Hepatocyte (in vitro differentiated cells): ENCODE measurements around the gene CTSD. TPM values are rescaled to one million over a fixed set of nuclear protein-coding genes. Genes with fewer than 3 reads are reported as not detected.

ENCODE experiments used
- DNase-seq: peaks from one replicate; pipeline ENCODE4 v3.0.0-alpha.2; 2016; ENCODE audit warnings: low spot score
- H2AFZ ChIP-seq: fragments of 200-600 bp; sonication (generic); 2 replicates; pipeline ENCODE4 v1.6.0; 2016; ENCODE audit warnings: antibody characterized with exemption, mild to moderate bottlenecking
- H3K27ac ChIP-seq: fragments of 200-600 bp; sonication (generic); 2 replicates; pipeline ENCODE4 v1.5.1; 2016; ENCODE audit warnings: mild to moderate bottlenecking
- H3K27me3 ChIP-seq: fragments of 200-600 bp; sonication (generic); 2 replicates; pipeline ENCODE4 v1.6.1; 2016
- H3K36me3 ChIP-seq: fragments of 200-600 bp; sonication (generic); replicated peaks from 2 replicates; pipeline ENCODE4 v1.5.1; 2016; ENCODE audit warnings: low read depth; ENCODE audit not compliant: insufficient read depth
- H3K4me1 ChIP-seq: fragments of 200-600 bp; sonication (generic); 2 replicates; pipeline ENCODE4 v1.5.1; 2016; ENCODE audit warnings: mild to moderate bottlenecking, moderate library complexity; ENCODE audit not compliant: insufficient read depth
- H3K4me2 ChIP-seq: fragments of 200-600 bp; sonication (generic); 2 replicates; pipeline ENCODE4 v1.6.0; 2016
- H3K4me3 ChIP-seq: fragments of 200-600 bp; sonication (generic); 2 replicates; pipeline ENCODE4 v1.5.1; 2016; ENCODE audit warnings: mild to moderate bottlenecking
- H3K79me2 ChIP-seq: fragments of 200-600 bp; sonication (generic); 2 replicates; pipeline ENCODE4 v1.6.0; 2017; ENCODE audit warnings: mild to moderate bottlenecking
- H3K9me2 ChIP-seq: fragments of 200-600 bp; sonication (generic); replicated peaks from 2 replicates; pipeline ENCODE4 v1.6.0; 2017; ENCODE audit warnings: mild to moderate bottlenecking; ENCODE audit not compliant: insufficient read depth
- H3K9me3 ChIP-seq: fragments of 200-600 bp; sonication (generic); 2 replicates; pipeline ENCODE4 v1.5.1; 2016; ENCODE audit warnings: low read depth, mild to moderate bottlenecking
- H4K20me1 ChIP-seq: fragments of 200-600 bp; sonication (generic); 2 replicates; pipeline ENCODE4 v1.6.0; 2016; ENCODE audit warnings: mild to moderate bottlenecking; ENCODE audit not compliant: insufficient read depth, poor library complexity, severe bottlenecking
- EZH2 ChIP-seq: fragments of 200-600 bp; sonication (generic); IDR thresholded peaks from 2 replicates; pipeline ENCODE4 v1.6.1; 2016; ENCODE audit warnings: antibody characterized with exemption, mild to moderate bottlenecking, borderline replicate concordance
- EZH2phosphoT487 ChIP-seq: fragments of 200-600 bp; sonication (generic); IDR thresholded peaks from one replicate; pipeline ENCODE4 v1.6.1; 2018; ENCODE audit warnings: antibody characterized with exemption, mild to moderate bottlenecking, low read depth, moderate library complexity; ENCODE audit not compliant: unreplicated experiment, severe bottlenecking
- WGBS: methylation state at CpG from one replicate; pipeline ENCODE4 v1.1.6; 2016; ENCODE audit warnings: low lambda C conversion rate; ENCODE audit errors: missing lambda C conversion rate; 5-methylcytosine and 5-hydroxymethylcytosine counted together
- polyA plus RNA-seq: library from polyadenylated mRNA; unstranded; fragments of >200 nt; fragmentation: Nextera tagmentation; extraction: Ambion mirVana; gene quantifications from 2 replicates; pipeline ENCODE4 v1.2.1, GENCODE V29; 2016
- total RNA-seq: library from RNA; depleted of rRNA; stranded (reverse); fragments of >200 nt; gene quantifications from 2 replicates; pipeline ENCODE4 v1.2.3, GENCODE V29; 2014
- TF ChIP-seq, protein P1 (sequence below): fragments of 200-600 bp; sonication (generic); IDR thresholded peaks from 2 replicates; pipeline ENCODE4 v1.5.1; 2016; ENCODE audit warnings: antibody characterized with exemption, mild to moderate bottlenecking; ENCODE audit not compliant: poor library complexity

CTSD gene
- total and polyA plus RNA-seq, 2 experiments from 2014 or later = 562 to 1,283 TPM

DNA sequence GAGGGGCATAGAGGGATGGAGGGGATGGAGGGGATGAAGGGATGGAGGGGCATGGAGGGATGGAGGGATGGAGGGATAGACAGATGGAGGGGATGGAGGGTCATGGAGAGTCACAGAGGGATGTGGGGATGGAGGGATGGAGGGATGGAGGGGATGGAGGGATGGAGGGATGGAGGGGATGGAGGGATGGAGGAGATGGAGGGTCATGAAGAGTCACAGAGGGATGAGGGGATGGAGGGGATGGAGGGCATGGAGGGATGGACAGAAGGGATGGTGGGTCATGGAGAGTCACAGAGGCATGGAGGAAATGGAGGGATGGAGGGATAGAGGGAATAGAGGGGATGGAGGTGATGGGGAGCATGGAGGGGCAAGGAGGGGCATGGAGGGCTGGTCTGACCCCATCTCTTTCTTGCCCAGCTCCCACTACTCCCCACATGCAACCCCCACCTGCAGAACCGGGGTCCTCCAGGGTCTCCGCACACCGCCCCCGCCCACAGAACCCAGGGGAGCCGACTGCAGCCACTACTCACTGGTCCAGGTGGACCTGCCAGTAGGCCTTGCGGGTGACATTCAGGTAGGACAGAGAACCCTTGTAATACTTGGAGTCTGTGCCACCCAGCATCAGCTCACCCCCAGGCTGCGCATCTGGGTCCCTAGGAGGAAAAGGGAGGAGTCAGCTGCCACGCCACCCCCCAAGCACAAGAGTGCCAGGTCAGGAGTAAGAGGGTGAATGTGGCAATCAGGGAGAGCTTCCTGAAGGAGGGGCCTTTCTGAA lies 9.2 kb downstream of the CTSD start:
- no peak for DNase-seq
- Histone ChIP-seq H3K36me3 (no peaks in the 10 kb centered on the region), H3K4me1 (peaks cover 7% of the 10 kb centered on the region), H3K9me3 (no peaks in the 10 kb centered on the region), H3K4me2 (no peak overlapping the region), H3K27me3 (no peaks in the 10 kb centered on the region), H3K79me2 (no peaks in the 10 kb centered on the region), H3K27ac (no peak overlapping the region), H3K9me2 (no peaks in the 10 kb centered on the region), H2AFZ (no peak overlapping the region), H4K20me1 (no peaks in the 10 kb centered on the region), H3K4me3 (no peak overlapping the region)
- 95% methylated on average over 8 of the region's 8 CpGs for WGBS
- TF ChIP-seq EZH2phosphoT487 (no peak), EZH2 (no peak)
- TF ChIP-seq, protein P1, sequence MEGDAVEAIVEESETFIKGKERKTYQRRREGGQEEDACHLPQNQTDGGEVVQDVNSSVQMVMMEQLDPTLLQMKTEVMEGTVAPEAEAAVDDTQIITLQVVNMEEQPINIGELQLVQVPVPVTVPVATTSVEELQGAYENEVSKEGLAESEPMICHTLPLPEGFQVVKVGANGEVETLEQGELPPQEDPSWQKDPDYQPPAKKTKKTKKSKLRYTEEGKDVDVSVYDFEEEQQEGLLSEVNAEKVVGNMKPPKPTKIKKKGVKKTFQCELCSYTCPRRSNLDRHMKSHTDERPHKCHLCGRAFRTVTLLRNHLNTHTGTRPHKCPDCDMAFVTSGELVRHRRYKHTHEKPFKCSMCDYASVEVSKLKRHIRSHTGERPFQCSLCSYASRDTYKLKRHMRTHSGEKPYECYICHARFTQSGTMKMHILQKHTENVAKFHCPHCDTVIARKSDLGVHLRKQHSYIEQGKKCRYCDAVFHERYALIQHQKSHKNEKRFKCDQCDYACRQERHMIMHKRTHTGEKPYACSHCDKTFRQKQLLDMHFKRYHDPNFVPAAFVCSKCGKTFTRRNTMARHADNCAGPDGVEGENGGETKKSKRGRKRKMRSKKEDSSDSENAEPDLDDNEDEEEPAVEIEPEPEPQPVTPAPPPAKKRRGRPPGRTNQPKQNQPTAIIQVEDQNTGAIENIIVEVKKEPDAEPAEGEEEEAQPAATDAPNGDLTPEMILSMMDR = no peak

DNA sequence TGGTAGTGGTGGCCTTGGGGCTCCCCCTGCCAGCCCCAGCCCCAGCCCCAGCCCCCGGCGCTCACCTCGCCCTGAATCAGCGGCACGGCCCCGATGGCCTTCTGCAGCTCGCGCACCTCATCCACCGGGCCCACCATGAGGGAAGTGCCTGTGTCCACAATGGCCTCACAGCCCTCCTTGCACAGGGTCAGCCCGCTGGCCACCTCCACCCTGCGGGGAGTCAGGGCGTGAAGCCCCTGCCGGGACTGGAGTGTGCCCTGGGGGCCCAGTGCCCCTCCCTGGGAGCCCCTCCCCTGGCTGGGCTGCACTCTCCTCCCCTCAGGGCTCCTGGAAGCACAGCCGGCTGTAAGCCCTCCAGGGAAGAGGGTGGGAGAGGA lies 9.8 kb downstream of the CTSD start:
- Histone ChIP-seq H3K36me3 (no peaks in the 10 kb centered on the region), H3K9me3 (no peaks in the 10 kb centered on the region), H3K27ac (no peak overlapping the region), H3K4me3 (no peak overlapping the region), H3K9me2 (no peaks in the 10 kb centered on the region), H2AFZ (no peak overlapping the region), H3K4me2 (no peak overlapping the region), H4K20me1 (no peaks in the 10 kb centered on the region), H3K4me1 (peaks cover 12% of the 10 kb centered on the region), H3K27me3 (peaks cover 2% of the 10 kb centered on the region), H3K79me2 (no peaks in the 10 kb centered on the region)
- no peak for DNase-seq
- WGBS = 92% methylated on average over 14 of the region's 14 CpGs
- TF ChIP-seq, protein P1 = no peak
- TF ChIP-seq EZH2 (no peak), EZH2phosphoT487 (no peak)

DNA sequence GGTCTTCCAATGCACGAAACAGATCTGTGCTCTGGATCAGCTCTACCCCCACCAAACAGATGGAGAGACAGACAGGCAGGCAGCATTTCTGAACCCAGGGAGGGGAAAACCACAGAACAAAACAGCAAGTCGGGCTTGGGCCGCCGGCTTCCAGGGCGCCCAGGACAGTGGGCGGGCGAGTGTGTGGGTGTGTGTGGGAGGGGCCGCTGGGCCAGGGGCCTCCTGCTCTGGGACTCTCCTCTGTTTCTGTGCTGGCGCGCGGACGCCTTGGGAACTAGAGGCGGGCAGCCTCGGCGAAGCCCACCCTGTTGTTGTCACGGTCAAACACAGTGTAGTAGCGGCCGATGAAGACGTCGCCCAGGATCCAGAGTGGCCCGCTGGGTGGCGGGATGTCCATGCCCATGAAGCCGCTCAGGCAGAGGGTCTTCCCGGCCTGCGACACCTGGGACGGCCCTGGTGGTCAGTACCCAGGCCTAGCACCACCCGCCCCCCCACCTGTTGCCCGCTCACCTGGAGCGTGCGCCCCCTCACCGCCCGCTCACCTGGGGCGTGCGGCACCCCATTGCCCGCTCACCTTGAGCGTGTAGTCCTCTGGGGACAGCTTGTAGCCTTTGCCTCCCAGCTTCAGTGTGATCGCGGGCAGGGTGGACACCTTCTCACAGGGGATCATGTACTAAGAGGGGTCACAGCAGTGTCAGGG lies 10.3 kb downstream of the CTSD start:
- no peak for DNase-seq
- no peaks in the 10 kb centered on the region for H3K9me3 ChIP-seq

More for the DNA sequence above, 10.3 kb downstream of the CTSD start:
- H3K4me2 ChIP-seq = no peak overlapping the region
- H3K4me1 ChIP-seq = peaks cover 16% of the 10 kb centered on the region
- H4K20me1 ChIP-seq = no peaks in the 10 kb centered on the region
- no peaks in the 10 kb centered on the region for H3K36me3 ChIP-seq
- no peak for TF ChIP-seq EZH2phosphoT487
- no peak for TF ChIP-seq EZH2
- TF ChIP-seq, protein P1 = no peak
- no peak overlapping the region for H3K4me3 ChIP-seq
- H3K9me2 ChIP-seq = no peaks in the 10 kb centered on the region
- no peak overlapping the region for H2AFZ ChIP-seq
- 96% methylated on average over 38 of the region's 38 CpGs for WGBS
- H3K27me3 ChIP-seq = peaks cover 7% of the 10 kb centered on the region
- H3K79me2 ChIP-seq = no peaks in the 10 kb centered on the region
- no peak overlapping the region for H3K27ac ChIP-seq
